ENCODE results near the gene ANXA5.
"Not testable (repeated sequence)": the region's sequence is repeated elsewhere in the genome, so short reads cannot be mapped to it uniquely, and the experiment has no call there.

The ANXA5 gene

GRCh38 chr4:121679951-121680350, 16.8 kb downstream of the ANXA5 start:
- DNase-seq (ENCODE audit: low read depth in 1 of 2, low spot score in 1 of 2) = no peak

- DNase-seq (ENCODE audit: low read depth in 1 of 2, low spot score in 1 of 2) = no peak
Measured at GRCh38 chr4:121679267-121679666, 17.5 kb downstream of the ANXA5 start.

GRCh38 chr4:121677524-121677923, 19.3 kb downstream of the ANXA5 start:
- no peak for DNase-seq (ENCODE audit: low read depth in 1 of 2, low spot score in 1 of 2)

GRCh38 chr4:121676345-121677075, 20.3 kb downstream of the ANXA5 start:
- no peak for DNase-seq (ENCODE audit: low read depth in 1 of 2, low spot score in 1 of 2)

- no peak for DNase-seq (ENCODE audit: low read depth in 1 of 2, low spot score in 1 of 2)
Measured at GRCh38 chr4:121675715-121676114, 21.1 kb downstream of the ANXA5 start.

- DNase-seq (ENCODE audit: low read depth in 1 of 2, low spot score in 1 of 2) = no peak
Measured at GRCh38 chr4:121674696-121675095, 22.1 kb downstream of the ANXA5 start.

- no peak for DNase-seq (ENCODE audit: low read depth in 1 of 2, low spot score in 1 of 2)
Measured at GRCh38 chr4:121674191-121674590, 22.6 kb downstream of the ANXA5 start.

- DNase-seq (ENCODE audit: low read depth in 1 of 2, low spot score in 1 of 2) = no peak
Measured at GRCh38 chr4:121669163-121669550, 27.6 kb downstream of the ANXA5 start.

GRCh38 chr4:121668368-121669162, 28.2 kb downstream of the ANXA5 start:
- DNase-seq (ENCODE audit: low read depth in 1 of 2, low spot score in 1 of 2) = no peak

- DNase-seq (ENCODE audit: low read depth in 1 of 2, low spot score in 1 of 2) = no peak
Measured at GRCh38 chr4:121666091-121666679, 30.6 kb downstream of the ANXA5 start.

GRCh38 chr4:121665371-121665770, 31.4 kb downstream of the ANXA5 start:
- no peak for DNase-seq (ENCODE audit: low read depth in 1 of 2, low spot score in 1 of 2)

GRCh38 chr4:121662225-121662624, 34.6 kb downstream of the ANXA5 start:
- DNase-seq (ENCODE audit: low read depth in 1 of 2, low spot score in 1 of 2) = no peak

- DNase-seq (ENCODE audit: low read depth in 1 of 2, low spot score in 1 of 2) = not testable (repeated sequence)
Measured at GRCh38 chr4:121660175-121660933, 36.4 kb downstream of the ANXA5 start.

- DNase-seq (ENCODE audit: low read depth in 1 of 2, low spot score in 1 of 2) = no peak
Measured at GRCh38 chr4:121658125-121658524, 38.7 kb downstream of the ANXA5 start.

- no peak for DNase-seq (ENCODE audit: low read depth in 1 of 2, low spot score in 1 of 2)
Measured at GRCh38 chr4:121656269-121656641, 40.5 kb downstream of the ANXA5 start.

- no peak for DNase-seq (ENCODE audit: low read depth in 1 of 2, low spot score in 1 of 2)
Measured at GRCh38 chr4:121655320-121656268, 41.2 kb downstream of the ANXA5 start.

GRCh38 chr4:121654738-121655137, 42.0 kb downstream of the ANXA5 start:
- DNase-seq (ENCODE audit: low read depth in 1 of 2, low spot score in 1 of 2) = no peak

- no peak for DNase-seq (ENCODE audit: low read depth in 1 of 2, low spot score in 1 of 2)
Measured at GRCh38 chr4:121653986-121654385, 42.8 kb downstream of the ANXA5 start.

- DNase-seq (ENCODE audit: low read depth in 1 of 2, low spot score in 1 of 2) = no peak
Measured at GRCh38 chr4:121653214-121653613, 43.6 kb downstream of the ANXA5 start.

- no peak for DNase-seq (ENCODE audit: low read depth in 1 of 2, low spot score in 1 of 2)
Measured at GRCh38 chr4:121651597-121651996, 45.2 kb downstream of the ANXA5 start.
